ENCODE results near the gene SLC34A2. TPM values are rescaled to one million over a fixed set of nuclear protein-coding genes. Genes with fewer than 3 reads are reported as not detected.

Gene SLC34A2
- total and polyA plus RNA-seq, 2 experiments from 2014 or later = 0.73 to 0.80 TPM

- TF ChIP-seq ZNF462 (CRISPR knock-in tag; IDR thresholded peaks at IDR 0.05) = no peak
- no peak for TF ChIP-seq EZH2phosphoT487 (IDR thresholded peaks at IDR 0.05; ENCODE audit: unreplicated experiment)
These were observed 58.2 kb downstream of the SLC34A2 start (continued) for GRCh38 chr4:25713812-25714211.

GRCh38 chr4:25722964-25723363 is 67.3 kb downstream of the SLC34A2 start:
- no peak for ATAC-seq
- H3K27me3 ChIP-seq (ENCODE audit: insufficient read depth) = no peaks in the 10 kb centered on the region
- no peak overlapping the region for H3K27ac Mint-ChIP-seq
- no peaks in the 10 kb centered on the region for H3F3A ChIP-seq (replicated peaks; ENCODE audit: low read depth)
- peaks cover 7% of the 10 kb centered on the region; the same call in 1 of the 2 replicates for H3K9me2 ChIP-seq (ENCODE audit: insufficient read depth)
- no peaks in the 10 kb centered on the region for H4K20me1 ChIP-seq (replicated peaks; ENCODE audit: insufficient read depth)
- no peak for DNase-seq (ENCODE audit: low spot score)
- no peaks in the 10 kb centered on the region; the same call in 1 of the 2 replicates for H3K36me3 ChIP-seq (ENCODE audit: insufficient read depth)
- peaks cover 5% of the 10 kb centered on the region for H3K27me3 Mint-ChIP-seq (ENCODE audit: insufficient read depth, low read depth, poor library complexity)
- H3K36me3 Mint-ChIP-seq (ENCODE audit: low read depth) = no peaks in the 10 kb centered on the region
- H3K4me2 ChIP-seq = no peak overlapping the region
- no peak overlapping the region for H2AFZ ChIP-seq
- H3K4me3 Mint-ChIP-seq = no peak overlapping the region
- H3K4me1 ChIP-seq (ENCODE audit: insufficient read depth) = no peaks in the 10 kb centered on the region
- no peak overlapping the region for H3K27ac ChIP-seq (ENCODE audit: low read depth)
- H3K4me1 Mint-ChIP-seq = no peaks in the 10 kb centered on the region
- no peak overlapping the region for H3K4me3 ChIP-seq
- TF ChIP-seq POLR2AphosphoS5 (IDR thresholded peaks at IDR 0.05; ENCODE audit: low read depth) = no peak
- no peak for TF ChIP-seq STAT1 (IDR thresholded peaks at IDR 0.05; ENCODE audit: unreplicated experiment)
- no peaks in the 10 kb centered on the region for H3K79me2 ChIP-seq (replicated peaks; ENCODE audit: insufficient read depth)
- peaks cover 3% of the 10 kb centered on the region; the same call in 2 of the 3 replicates for H3K9me3 Mint-ChIP-seq

- peaks cover 5% of the 10 kb centered on the region for H3K27me3 Mint-ChIP-seq (ENCODE audit: insufficient read depth, low read depth, poor library complexity)
- no peaks in the 10 kb centered on the region for H3K4me1 Mint-ChIP-seq
- ATAC-seq (no peak), DNase-seq (ENCODE audit: low spot score) (no peak)
- H3K27me3 ChIP-seq (ENCODE audit: insufficient read depth) = no peaks in the 10 kb centered on the region
- no peaks in the 10 kb centered on the region; the same call in 1 of the 2 replicates for H3K36me3 ChIP-seq (ENCODE audit: insufficient read depth)
- no peak overlapping the region for H3K4me3 Mint-ChIP-seq
- H3K27ac ChIP-seq (ENCODE audit: low read depth) = no peak overlapping the region
- H4K20me1 ChIP-seq (replicated peaks; ENCODE audit: insufficient read depth) = no peaks in the 10 kb centered on the region
- H3K9me2 ChIP-seq (ENCODE audit: insufficient read depth) = peaks cover 7% of the 10 kb centered on the region; the same call in 1 of the 2 replicates
- H3K4me2 ChIP-seq = no peak overlapping the region
- no peaks in the 10 kb centered on the region for H3K4me1 ChIP-seq (ENCODE audit: insufficient read depth)
- H3K4me3 ChIP-seq = no peak overlapping the region
- H3K79me2 ChIP-seq (replicated peaks; ENCODE audit: insufficient read depth) = no peaks in the 10 kb centered on the region
- no peak overlapping the region for H2AFZ ChIP-seq
- no peak overlapping the region for H3K27ac Mint-ChIP-seq
- H3K36me3 Mint-ChIP-seq (ENCODE audit: low read depth) = no peaks in the 10 kb centered on the region
- H3K9me3 Mint-ChIP-seq = peaks cover 3% of the 10 kb centered on the region; the same call in 2 of the 3 replicates
- no peaks in the 10 kb centered on the region for H3F3A ChIP-seq (replicated peaks; ENCODE audit: low read depth)
- TF ChIP-seq EZH2phosphoT487 (IDR thresholded peaks at IDR 0.05; ENCODE audit: unreplicated experiment) (no peak), JUNB (IDR thresholded peaks at IDR 0.05; ENCODE audit: unreplicated experiment) (no peak), STAT1 (IDR thresholded peaks at IDR 0.05; ENCODE audit: unreplicated experiment) (no peak), REST (IDR thresholded peaks at IDR 0.05; ENCODE audit: unreplicated experiment) (no peak), CTCF (conservative IDR thresholded peaks at IDR 0.05; ENCODE audit: low read depth in 2 of 2) (no peak)
These were observed 67.8 kb downstream of the SLC34A2 start for GRCh38 chr4:25723409-25723808.

Measured in GM23338 (cell line).